SK-N-SH treated with all-trans-retinoic acid at 6 μM for 48 hours (cell line): ENCODE data around the gene TTC39A.

Experiments
- ARNTL ChIP-seq: fragments of 450-650 bp; formaldehyde crosslinking; IDR thresholded peaks from 2 replicates; pipeline ENCODE4 v1.5.0; 2020; ENCODE audit warnings: low read depth, mild to moderate bottlenecking, moderate library complexity, borderline replicate concordance
- SNAI2 ChIP-seq: fragments of 250-450 bp; sonication (Bioruptor Pico); IDR thresholded peaks from 2 replicates; pipeline ENCODE4 v1.5.0; 2020; ENCODE audit warnings: mild to moderate bottlenecking, moderate library complexity
- ZFP3 ChIP-seq: fragments of 250-450 bp; sonication (Bioruptor Pico); IDR thresholded peaks from 2 replicates; pipeline ENCODE4 v1.5.0; 2020; ENCODE audit warnings: mild to moderate bottlenecking, moderate library complexity
- ZFP30 ChIP-seq: fragments of 450-650 bp; formaldehyde crosslinking; IDR thresholded peaks from 2 replicates; pipeline ENCODE4 v1.5.0; 2022; ENCODE audit warnings: mild to moderate bottlenecking, moderate library complexity
- ZNF70 ChIP-seq: fragments of 450-650 bp; formaldehyde crosslinking; IDR thresholded peaks from 2 replicates; pipeline ENCODE4 v1.5.0; 2020; ENCODE audit warnings: mild to moderate bottlenecking, moderate library complexity
- TF ChIP-seq, protein P1 (sequence below): fragments of 250-450 bp; sonication (Bioruptor Pico); IDR thresholded peaks from 2 replicates; pipeline ENCODE4 v1.5.1; 2020; ENCODE audit warnings: low read depth, mild to moderate bottlenecking, moderate library complexity
- TF ChIP-seq, protein P2 (sequence below): fragments of 250-450 bp; sonication (Bioruptor Pico); IDR thresholded peaks from 2 replicates; pipeline ENCODE4 v1.8.0; 2020; ENCODE audit warnings: mild to moderate bottlenecking, moderate library complexity, borderline replicate concordance

GRCh38 chr1:51247022-51247421 lies 83.3 kb downstream of the TTC39A start:
- TF ChIP-seq, protein P1, sequence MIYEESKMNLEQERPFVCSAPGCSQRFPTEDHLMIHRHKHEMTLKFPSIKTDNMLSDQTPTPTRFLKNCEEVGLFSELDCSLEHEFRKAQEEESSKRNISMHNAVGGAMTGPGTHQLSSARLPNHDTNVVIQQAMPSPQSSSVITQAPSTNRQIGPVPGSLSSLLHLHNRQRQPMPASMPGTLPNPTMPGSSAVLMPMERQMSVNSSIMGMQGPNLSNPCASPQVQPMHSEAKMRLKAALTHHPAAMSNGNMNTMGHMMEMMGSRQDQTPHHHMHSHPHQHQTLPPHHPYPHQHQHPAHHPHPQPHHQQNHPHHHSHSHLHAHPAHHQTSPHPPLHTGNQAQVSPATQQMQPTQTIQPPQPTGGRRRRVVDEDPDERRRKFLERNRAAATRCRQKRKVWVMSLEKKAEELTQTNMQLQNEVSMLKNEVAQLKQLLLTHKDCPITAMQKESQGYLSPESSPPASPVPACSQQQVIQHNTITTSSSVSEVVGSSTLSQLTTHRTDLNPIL (CRISPR knock-in tag), result no peak
- TF ChIP-seq SNAI2 (CRISPR knock-in tag), result no peak
- no peak for TF ChIP-seq ZFP30
- TF ChIP-seq ARNTL (CRISPR knock-in tag), result no peak
- TF ChIP-seq, protein P2, sequence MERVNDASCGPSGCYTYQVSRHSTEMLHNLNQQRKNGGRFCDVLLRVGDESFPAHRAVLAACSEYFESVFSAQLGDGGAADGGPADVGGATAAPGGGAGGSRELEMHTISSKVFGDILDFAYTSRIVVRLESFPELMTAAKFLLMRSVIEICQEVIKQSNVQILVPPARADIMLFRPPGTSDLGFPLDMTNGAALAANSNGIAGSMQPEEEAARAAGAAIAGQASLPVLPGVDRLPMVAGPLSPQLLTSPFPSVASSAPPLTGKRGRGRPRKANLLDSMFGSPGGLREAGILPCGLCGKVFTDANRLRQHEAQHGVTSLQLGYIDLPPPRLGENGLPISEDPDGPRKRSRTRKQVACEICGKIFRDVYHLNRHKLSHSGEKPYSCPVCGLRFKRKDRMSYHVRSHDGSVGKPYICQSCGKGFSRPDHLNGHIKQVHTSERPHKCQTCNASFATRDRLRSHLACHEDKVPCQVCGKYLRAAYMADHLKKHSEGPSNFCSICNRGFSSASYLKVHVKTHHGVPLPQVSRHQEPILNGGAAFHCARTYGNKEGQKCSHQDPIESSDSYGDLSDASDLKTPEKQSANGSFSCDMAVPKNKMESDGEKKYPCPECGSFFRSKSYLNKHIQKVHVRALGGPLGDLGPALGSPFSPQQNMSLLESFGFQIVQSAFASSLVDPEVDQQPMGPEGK (CRISPR knock-in tag), result no peak
- no peak for TF ChIP-seq ZNF70 (CRISPR knock-in tag)
- no peak for TF ChIP-seq ZFP3
